TTC549 (cell line): Measurements from ENCODE around the gene LRP1.

ENCODE experiments used
- FAIRE-seq: peaks from 2 replicates; lab custom pipeline; 2012; peaks lifted over from hg19 to GRCh38; lab: Jason Lieb, UNC

Gene LRP1

GRCh38 chr12:57262126-57262822 is 134.0 kb downstream of the LRP1 start:
- no peak for FAIRE-seq
